C4-2B (cell line): ENCODE data around the gene NR5A2.

Experiments
- ZFX ChIP-seq: fragments of 450-650 bp; IDR thresholded peaks from 2 replicates; pipeline ENCODE4 v1.6.1; 2017
- TF ChIP-seq, protein P1 (sequence below): fragments of 450-650 bp; conservative IDR thresholded peaks from 2 replicates; pipeline ENCODE4 v1.5.1; 2017; ENCODE audit warnings: mild to moderate bottlenecking

- TF ChIP-seq, protein P1, sequence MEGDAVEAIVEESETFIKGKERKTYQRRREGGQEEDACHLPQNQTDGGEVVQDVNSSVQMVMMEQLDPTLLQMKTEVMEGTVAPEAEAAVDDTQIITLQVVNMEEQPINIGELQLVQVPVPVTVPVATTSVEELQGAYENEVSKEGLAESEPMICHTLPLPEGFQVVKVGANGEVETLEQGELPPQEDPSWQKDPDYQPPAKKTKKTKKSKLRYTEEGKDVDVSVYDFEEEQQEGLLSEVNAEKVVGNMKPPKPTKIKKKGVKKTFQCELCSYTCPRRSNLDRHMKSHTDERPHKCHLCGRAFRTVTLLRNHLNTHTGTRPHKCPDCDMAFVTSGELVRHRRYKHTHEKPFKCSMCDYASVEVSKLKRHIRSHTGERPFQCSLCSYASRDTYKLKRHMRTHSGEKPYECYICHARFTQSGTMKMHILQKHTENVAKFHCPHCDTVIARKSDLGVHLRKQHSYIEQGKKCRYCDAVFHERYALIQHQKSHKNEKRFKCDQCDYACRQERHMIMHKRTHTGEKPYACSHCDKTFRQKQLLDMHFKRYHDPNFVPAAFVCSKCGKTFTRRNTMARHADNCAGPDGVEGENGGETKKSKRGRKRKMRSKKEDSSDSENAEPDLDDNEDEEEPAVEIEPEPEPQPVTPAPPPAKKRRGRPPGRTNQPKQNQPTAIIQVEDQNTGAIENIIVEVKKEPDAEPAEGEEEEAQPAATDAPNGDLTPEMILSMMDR, result no peak
- no peak for TF ChIP-seq ZFX
Measured at GRCh38 chr1:200174525-200175295, 147.2 kb downstream of the NR5A2 start.
